ENCODE measurements around the gene MAST4.
A peak's percentile ranks its signal among the peaks of the same experiment; 100 is the strongest.

MAST4 gene

GRCh38 chr5:66993882-66994281 lies 397.7 kb downstream of the MAST4 start:
- no peak for DNase-seq (ENCODE audit: low read depth)
- no peak overlapping the region for H3K4me3 ChIP-seq (ENCODE audit: control insufficient read depth, low read depth, low read length)
- no peak for TF ChIP-seq CTCF (conservative IDR thresholded peaks at IDR 0.05; ENCODE audit: control insufficient read depth, insufficient read depth, low read depth, low read length)

- no peak overlapping the region for H3K4me3 ChIP-seq (ENCODE audit: control insufficient read depth, low read depth, low read length)
- DNase-seq (ENCODE audit: low read depth), result no peak
- TF ChIP-seq CTCF (conservative IDR thresholded peaks at IDR 0.05; ENCODE audit: control insufficient read depth, insufficient read depth, low read depth, low read length), result no peak
Observed at GRCh38 chr5:66994790-66995189, 398.6 kb downstream of the MAST4 start.

GRCh38 chr5:67000794-67001475 lies 404.7 kb downstream of the MAST4 start:
- no peak for DNase-seq (ENCODE audit: low read depth)
- no peak for TF ChIP-seq CTCF (conservative IDR thresholded peaks at IDR 0.05; ENCODE audit: control insufficient read depth, insufficient read depth, low read depth, low read length)

GRCh38 chr5:67002832-67003684 lies 406.9 kb downstream of the MAST4 start:
- TF ChIP-seq CTCF (conservative IDR thresholded peaks at IDR 0.05; ENCODE audit: control insufficient read depth, insufficient read depth, low read depth, low read length), result no peak
- H3K4me3 ChIP-seq (ENCODE audit: control insufficient read depth, low read depth, low read length), result no peak overlapping the region
- DNase-seq (ENCODE audit: low read depth), result no peak

More at GRCh38 chr5:67000794-67001475, 404.7 kb downstream of the MAST4 start:
- no peak overlapping the region for H3K4me3 ChIP-seq (ENCODE audit: control insufficient read depth, low read depth, low read length)

GRCh38 chr5:67003685-67003934 lies 407.4 kb downstream of the MAST4 start:
- no peak for TF ChIP-seq CTCF (conservative IDR thresholded peaks at IDR 0.05; ENCODE audit: control insufficient read depth, insufficient read depth, low read depth, low read length)
- no peak for DNase-seq (ENCODE audit: low read depth)

GRCh38 chr5:67003935-67004729 lies 407.9 kb downstream of the MAST4 start:
- peak overlapping the region; percentile 74 for H3K4me3 ChIP-seq (ENCODE audit: control insufficient read depth, low read depth, low read length)
- TF ChIP-seq CTCF (conservative IDR thresholded peaks at IDR 0.05; ENCODE audit: control insufficient read depth, insufficient read depth, low read depth, low read length), result no peak
- DNase-seq (ENCODE audit: low read depth), result peak; percentile 82

More at GRCh38 chr5:67003685-67003934, 407.4 kb downstream of the MAST4 start:
- H3K4me3 ChIP-seq (ENCODE audit: control insufficient read depth, low read depth, low read length), result peak overlapping the region; percentile 74
